Measurements from ENCODE around the gene CGB3. TPM values are rescaled to one million over a fixed set of nuclear protein-coding genes. Genes with fewer than 3 reads are reported as not detected.
"Not testable (repeated sequence)": the region's sequence is repeated elsewhere in the genome, so short reads cannot be mapped to it uniquely, and the experiment has no call there.

CGB3 gene
- total RNA-seq, 1 experiment from 2014 or later, result not detected

GRCh38 chr19:49057636-49058234 is 33.6 kb upstream of the CGB3 start, which contains the start of gene CGB7:
CGB7 (minus strand) TSS chr19:49057749; CDS start chr19:49055375, 2,374 bp downstream.
- Histone ChIP-seq H3K79me2 (ENCODE audit: insufficient read depth, low read length) (no peaks in the 10 kb centered on the region; the same call in 1 of the 2 replicates), H3K27me3 (ENCODE audit: insufficient read depth, low read length) (no peaks in the 10 kb centered on the region), H3K36me3 (ENCODE audit: control insufficient read depth in 1 of 2, insufficient read depth in 2 of 2, low read length in 2 of 2) (no peaks in the 10 kb centered on the region), H4K20me1 (ENCODE audit: insufficient read depth) (no peaks in the 10 kb centered on the region), H3K9me2 (ENCODE audit: insufficient read depth) (no peaks in the 10 kb centered on the region), H3K4me3 (replicated peaks in 1 of 2; ENCODE audit: low read depth in 1 of 2, low read length in 2 of 2) (peak within 1 kb of the TSS; percentile 65 to 67), H3K4me1 (ENCODE audit: control insufficient read depth in 1 of 2, insufficient read depth in 2 of 2, low read length in 2 of 2) (peaks cover 18 to 62% of the 10 kb centered on the region in 2 experiments), H3K9me3 (ENCODE audit: control insufficient read depth in 1 of 2, insufficient read depth in 1 of 2, low read depth in 1 of 2, low read length in 2 of 2) (no peaks in the 10 kb centered on the region), H3K9ac (ENCODE audit: low read length) (peak within 1 kb of the TSS; percentile 73), H3K27ac (ENCODE audit: low read depth, low read length) (peak within 1 kb of the TSS; percentile 81), H3K4me2 (ENCODE audit: low read length) (peak within 1 kb of the TSS; percentile 81), H2AFZ (ENCODE audit: low read depth, low read length, poor library complexity, severe bottlenecking) (no peak within 1 kb of the TSS)
- intact Hi-C loops (cut with micrococcal nuclease), result no loop called here
- ChIA-PET CTCF (interaction anchor here (0.8 to 4.1 kb wide), 7 partner anchors 16 to 65 kb away, joined by 3 to 20 read pairs (median 3); partner anchors contain the start of genes CGB2, GYS1 and RUVBL2), POLR2A (interaction anchor here (1.2 to 1.7 kb wide), 4 partner anchors 13 to 412 kb away, joined by 3 to 4 read pairs (median 4); partner anchors contain the start of genes CA11, GYS1 and RUVBL2), RAD21 (ENCODE audit: low non-redundant PET in 1 of 2, low total read pairs in 2 of 2, uncharacterized antibody in 2 of 2, unreplicated experiment in 2 of 2) (no interaction called here)
- BruUV-seq (replicated peaks), result no TSS peak
- TF ChIP-seq ZNF274 (IDR thresholded peaks at IDR 0.05; ENCODE audit: low read depth, low read length), result no peak
- no peak for TF ChIP-seq POLR2A (IDR thresholded peaks at IDR 0.05; ENCODE audit: borderline replicate concordance, extremely low read depth, insufficient read depth, insufficient read length)
- TF ChIP-seq POLR2AphosphoS5 (IDR thresholded peaks at IDR 0.05; ENCODE audit: low read depth, low read length), result peak; percentile 63; the same call in 1 of the 2 replicates
- no peak for TF ChIP-seq ELF1 (IDR thresholded peaks at IDR 0.05; ENCODE audit: borderline replicate concordance, low read depth)
- peak; percentile 72 for ATAC-seq
- DNase-seq (ENCODE audit: low read depth, low spot score), result no peak

GRCh38 chr19:49056902-49057596 is 32.9 kb upstream of the CGB3 start:
- Histone ChIP-seq H3K4me3 (replicated peaks in 1 of 2; ENCODE audit: low read depth in 1 of 2, low read length in 2 of 2) (peak overlapping the region; percentile 65 to 67), H3K27ac (ENCODE audit: low read depth, low read length) (peak overlapping the region; percentile 81), H3K4me1 (ENCODE audit: control insufficient read depth in 1 of 2, insufficient read depth in 2 of 2, low read length in 2 of 2) (peaks cover 17 to 61% of the 10 kb centered on the region in 2 experiments), H3K9ac (ENCODE audit: low read length) (peak overlapping the region; percentile 73), H3K4me2 (ENCODE audit: low read length) (peak overlapping the region; percentile 81)
- BruUV-seq (replicated peaks), result TSS peak; percentile 52
- intact Hi-C loops (cut with micrococcal nuclease); H3K9me2 ChIP-seq (ENCODE audit: insufficient read depth); DNase-seq (ENCODE audit: low read depth, low spot score); H3K9me3 ChIP-seq (ENCODE audit: control insufficient read depth in 1 of 2, insufficient read depth in 1 of 2, low read depth in 1 of 2, low read length in 2 of 2); H4K20me1 ChIP-seq (ENCODE audit: insufficient read depth); H3K79me2 ChIP-seq (ENCODE audit: insufficient read depth, low read length); RAD21 ChIA-PET (ENCODE audit: low non-redundant PET in 1 of 2, low total read pairs in 2 of 2, uncharacterized antibody in 2 of 2, unreplicated experiment in 2 of 2); H2AFZ ChIP-seq (ENCODE audit: low read depth, low read length, poor library complexity, severe bottlenecking); H3K36me3 ChIP-seq (ENCODE audit: control insufficient read depth in 1 of 2, insufficient read depth in 2 of 2, low read length in 2 of 2); H3K27me3 ChIP-seq (ENCODE audit: insufficient read depth, low read length): not testable (repeated sequence)
- ChIA-PET CTCF (interaction anchor here (0.8 to 4.1 kb wide), 8 partner anchors 17 to 64 kb away, joined by 3 to 20 read pairs (median 4); partner anchors contain the start of genes CGB2, GYS1 and RUVBL2), POLR2A (interaction anchor here (1.2 to 1.7 kb wide), 3 partner anchors 14 to 64 kb away, joined by 4 read pairs; partner anchors contain the start of genes GYS1 and RUVBL2)
- ATAC-seq, result peak; percentile 19

Data from HCT116 (cell line).